ENCODE results near the gene CFAP119. TPM values are rescaled to one million over a fixed set of nuclear protein-coding genes. Genes with fewer than 3 reads are reported as not detected.

The CFAP119 gene
- polyA plus RNA-seq, 1 of the 3 experiments (the other 2 are of a cell fraction): 28.4 TPM

GRCh38 chr16:30760001-30760559, 1.8 kb downstream of the CFAP119 start:
- Histone ChIP-seq H2AFZ (ENCODE audit: low read depth) (no peak overlapping the region), H3K9ac (no peak overlapping the region), H3K27me3 (ENCODE audit: insufficient read depth) (no peaks in the 10 kb centered on the region), H3K27ac (ENCODE audit: low read depth in 2 of 2, low read length in 1 of 2) (no peak overlapping the region), H3F3A (replicated peaks; ENCODE audit: insufficient read depth) (peaks cover 7% of the 10 kb centered on the region), H4K20me1 (ENCODE audit: insufficient read depth) (no peaks in the 10 kb centered on the region), H3K4me2 (0 out of 2 replicates have a peak overlapping the region, but pooled peaks have one; percentile 100), H3K79me2 (ENCODE audit: insufficient read depth) (peaks cover 41% of the 10 kb centered on the region), H3K4me3 (ENCODE audit: low read depth in 2 of 2, low read length in 1 of 2) (no peak overlapping the region), H3K9me3 (no peaks in the 10 kb centered on the region), H3K4me1 (ENCODE audit: control insufficient read depth in 1 of 2, insufficient read depth in 2 of 2, low read depth in 1 of 2, low read length in 1 of 2) (peaks cover 15 to 26% of the 10 kb centered on the region in 2 experiments), H3K36me3 (replicated peaks in 1 of 2; ENCODE audit: control insufficient read depth in 1 of 2, insufficient read depth in 2 of 2, low read length in 1 of 2) (peaks cover 16 to 51% of the 10 kb centered on the region in 2 experiments), H3K9me2 (no peaks in the 10 kb centered on the region)
- TF ChIP-seq JUND (IDR thresholded peaks at IDR 0.05): no peak
- no peak for TF ChIP-seq GATA2 (CRISPR knock-in tag; IDR thresholded peaks at IDR 0.05)
- TF ChIP-seq, protein P1, sequence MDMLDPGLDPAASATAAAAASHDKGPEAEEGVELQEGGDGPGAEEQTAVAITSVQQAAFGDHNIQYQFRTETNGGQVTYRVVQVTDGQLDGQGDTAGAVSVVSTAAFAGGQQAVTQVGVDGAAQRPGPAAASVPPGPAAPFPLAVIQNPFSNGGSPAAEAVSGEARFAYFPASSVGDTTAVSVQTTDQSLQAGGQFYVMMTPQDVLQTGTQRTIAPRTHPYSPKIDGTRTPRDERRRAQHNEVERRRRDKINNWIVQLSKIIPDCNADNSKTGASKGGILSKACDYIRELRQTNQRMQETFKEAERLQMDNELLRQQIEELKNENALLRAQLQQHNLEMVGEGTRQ (IDR thresholded peaks at IDR 0.05; ENCODE audit: borderline replicate concordance, low read depth, low read length): no peak
- TF ChIP-seq FOSL2 (IDR thresholded peaks at IDR 0.05; ENCODE audit: borderline replicate concordance, low read depth): no peak
- TF ChIP-seq TAF1 (IDR thresholded peaks at IDR 0.05; ENCODE audit: borderline replicate concordance, low read depth, low read length): no peak
- TF ChIP-seq, protein P2, sequence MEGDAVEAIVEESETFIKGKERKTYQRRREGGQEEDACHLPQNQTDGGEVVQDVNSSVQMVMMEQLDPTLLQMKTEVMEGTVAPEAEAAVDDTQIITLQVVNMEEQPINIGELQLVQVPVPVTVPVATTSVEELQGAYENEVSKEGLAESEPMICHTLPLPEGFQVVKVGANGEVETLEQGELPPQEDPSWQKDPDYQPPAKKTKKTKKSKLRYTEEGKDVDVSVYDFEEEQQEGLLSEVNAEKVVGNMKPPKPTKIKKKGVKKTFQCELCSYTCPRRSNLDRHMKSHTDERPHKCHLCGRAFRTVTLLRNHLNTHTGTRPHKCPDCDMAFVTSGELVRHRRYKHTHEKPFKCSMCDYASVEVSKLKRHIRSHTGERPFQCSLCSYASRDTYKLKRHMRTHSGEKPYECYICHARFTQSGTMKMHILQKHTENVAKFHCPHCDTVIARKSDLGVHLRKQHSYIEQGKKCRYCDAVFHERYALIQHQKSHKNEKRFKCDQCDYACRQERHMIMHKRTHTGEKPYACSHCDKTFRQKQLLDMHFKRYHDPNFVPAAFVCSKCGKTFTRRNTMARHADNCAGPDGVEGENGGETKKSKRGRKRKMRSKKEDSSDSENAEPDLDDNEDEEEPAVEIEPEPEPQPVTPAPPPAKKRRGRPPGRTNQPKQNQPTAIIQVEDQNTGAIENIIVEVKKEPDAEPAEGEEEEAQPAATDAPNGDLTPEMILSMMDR (IDR thresholded peaks at IDR 0.05): no peak
- no peak for TF ChIP-seq ELF1 (IDR thresholded peaks at IDR 0.05)
- no peak for TF ChIP-seq GABPA (IDR thresholded peaks at IDR 0.05; ENCODE audit: low read depth)
- no peak for TF ChIP-seq NRF1 (IDR thresholded peaks at IDR 0.05; ENCODE audit: low read depth, low read length)
- TF ChIP-seq TEAD4 (IDR thresholded peaks at IDR 0.05; ENCODE audit: borderline replicate concordance, insufficient read depth): no peak
- TF ChIP-seq RAD21 (IDR thresholded peaks at IDR 0.05; ENCODE audit: low read length): no peak
- TF ChIP-seq, protein P3, sequence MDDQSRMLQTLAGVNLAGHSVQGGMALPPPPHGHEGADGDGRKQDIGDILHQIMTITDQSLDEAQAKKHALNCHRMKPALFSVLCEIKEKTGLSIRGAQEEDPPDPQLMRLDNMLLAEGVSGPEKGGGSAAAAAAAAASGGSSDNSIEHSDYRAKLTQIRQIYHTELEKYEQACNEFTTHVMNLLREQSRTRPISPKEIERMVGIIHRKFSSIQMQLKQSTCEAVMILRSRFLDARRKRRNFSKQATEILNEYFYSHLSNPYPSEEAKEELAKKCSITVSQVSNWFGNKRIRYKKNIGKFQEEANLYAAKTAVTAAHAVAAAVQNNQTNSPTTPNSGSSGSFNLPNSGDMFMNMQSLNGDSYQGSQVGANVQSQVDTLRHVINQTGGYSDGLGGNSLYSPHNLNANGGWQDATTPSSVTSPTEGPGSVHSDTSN (IDR thresholded peaks at IDR 0.05): no peak
- TF ChIP-seq YY1 (IDR thresholded peaks at IDR 0.05; ENCODE audit: low read depth): no peak
- TF ChIP-seq MEF2A (IDR thresholded peaks at IDR 0.05; ENCODE audit: borderline replicate concordance, low read depth): no peak
- TF ChIP-seq USF1 (IDR thresholded peaks at IDR 0.05; ENCODE audit: borderline replicate concordance, low read depth): no peak
- TF ChIP-seq MXI1 (IDR thresholded peaks at IDR 0.05; ENCODE audit: low read depth, low read length): no peak
- 85% methylated on average over 6 of the region's 7 CpGs for WGBS (ENCODE audit: low lambda C conversion rate)
- CTCF ChIA-PET: interaction anchor here (0.7 to 1.1 kb wide), 3 partner anchors 9 to 182 kb away, joined by 3 to 4 read pairs (median 3); no protein-coding TSS in a partner anchor
- DNase-seq: no peak
- POLR2A ChIA-PET: interaction anchor here (1.7 kb wide), 1 partner anchor 12 kb away, joined by 10 read pairs; the partner anchor contains the start of gene PHKG2

Data from SK-N-SH (cell line).